ENCODE data around the gene LPP. TPM values are rescaled to one million over a fixed set of nuclear protein-coding genes. Genes with fewer than 3 reads are reported as not detected.

LPP gene
- total RNA-seq, 6 experiments from 2014 or later: 84.1 to 121 (median 102) TPM

DNA sequence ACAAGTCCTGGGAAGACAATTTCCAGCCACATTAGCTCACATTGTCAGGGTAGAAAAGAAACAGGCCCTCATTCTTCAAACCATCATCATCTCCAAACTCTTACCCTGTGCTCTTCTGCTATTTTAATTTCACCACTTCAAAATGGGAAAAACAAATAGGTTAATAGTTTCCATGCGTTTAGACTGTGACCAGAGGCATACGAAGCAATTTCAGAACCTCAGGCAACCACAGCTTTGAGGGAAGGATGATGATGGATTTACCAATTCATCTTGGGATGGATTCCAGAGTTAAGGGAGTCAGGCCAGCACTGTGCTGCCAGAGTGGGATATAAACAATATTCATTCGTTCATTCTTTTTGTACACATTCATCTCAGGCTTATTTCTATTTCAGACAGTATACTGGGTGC is 710.0 kb downstream of the LPP start:
- H3K4me3 Mint-ChIP-seq: no peak overlapping the region
- peak overlapping the region; percentile 56 for H3K27ac Mint-ChIP-seq
- TF ChIP-seq, protein P1, sequence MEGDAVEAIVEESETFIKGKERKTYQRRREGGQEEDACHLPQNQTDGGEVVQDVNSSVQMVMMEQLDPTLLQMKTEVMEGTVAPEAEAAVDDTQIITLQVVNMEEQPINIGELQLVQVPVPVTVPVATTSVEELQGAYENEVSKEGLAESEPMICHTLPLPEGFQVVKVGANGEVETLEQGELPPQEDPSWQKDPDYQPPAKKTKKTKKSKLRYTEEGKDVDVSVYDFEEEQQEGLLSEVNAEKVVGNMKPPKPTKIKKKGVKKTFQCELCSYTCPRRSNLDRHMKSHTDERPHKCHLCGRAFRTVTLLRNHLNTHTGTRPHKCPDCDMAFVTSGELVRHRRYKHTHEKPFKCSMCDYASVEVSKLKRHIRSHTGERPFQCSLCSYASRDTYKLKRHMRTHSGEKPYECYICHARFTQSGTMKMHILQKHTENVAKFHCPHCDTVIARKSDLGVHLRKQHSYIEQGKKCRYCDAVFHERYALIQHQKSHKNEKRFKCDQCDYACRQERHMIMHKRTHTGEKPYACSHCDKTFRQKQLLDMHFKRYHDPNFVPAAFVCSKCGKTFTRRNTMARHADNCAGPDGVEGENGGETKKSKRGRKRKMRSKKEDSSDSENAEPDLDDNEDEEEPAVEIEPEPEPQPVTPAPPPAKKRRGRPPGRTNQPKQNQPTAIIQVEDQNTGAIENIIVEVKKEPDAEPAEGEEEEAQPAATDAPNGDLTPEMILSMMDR (IDR thresholded peaks at IDR 0.05): no peak
- peaks cover 11% of the 10 kb centered on the region; the same call in 1 of the 2 replicates for H3K36me3 Mint-ChIP-seq (ENCODE audit: low read depth)
- H3K9me3 Mint-ChIP-seq: no peaks in the 10 kb centered on the region
- DNase-seq: no peak
- H3K4me1 Mint-ChIP-seq (ENCODE audit: low read depth): peaks cover 57% of the 10 kb centered on the region
- H3K27me3 Mint-ChIP-seq (ENCODE audit: insufficient read depth): 0 out of 2 replicates have a peak, but pooled peaks cover 2% of the 10 kb centered on the region

DNA sequence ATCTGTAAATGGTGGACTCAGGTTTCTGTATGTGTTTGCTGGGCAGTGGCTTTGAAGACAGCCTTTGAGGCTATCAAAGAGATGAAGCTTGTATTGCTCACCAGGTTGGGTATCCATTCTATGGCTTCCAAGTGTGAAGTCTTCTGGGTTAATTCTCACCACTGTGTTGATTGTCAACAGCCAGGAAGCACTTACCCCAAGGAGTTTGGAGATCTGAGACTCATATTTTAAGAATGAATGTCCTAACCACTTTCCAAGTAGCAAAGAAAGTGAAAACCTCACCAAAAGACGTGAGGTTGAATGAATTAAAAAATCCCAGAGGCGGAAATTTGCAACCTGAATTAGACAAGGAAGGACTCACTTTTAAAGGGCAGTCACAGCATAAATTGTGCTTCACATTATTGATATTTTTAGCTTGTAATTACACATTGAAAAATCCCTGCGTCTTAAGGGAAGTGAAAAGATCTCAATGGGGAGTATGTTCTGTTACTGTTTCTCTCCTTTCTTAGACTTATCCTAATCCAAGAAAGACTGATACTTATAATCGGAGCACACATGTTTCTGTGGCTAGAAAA is 713.8 kb downstream of the LPP start:
- Mint-ChIP-seq H3K4me3 (no peak overlapping the region), H3K27ac (no peak overlapping the region)

DNA sequence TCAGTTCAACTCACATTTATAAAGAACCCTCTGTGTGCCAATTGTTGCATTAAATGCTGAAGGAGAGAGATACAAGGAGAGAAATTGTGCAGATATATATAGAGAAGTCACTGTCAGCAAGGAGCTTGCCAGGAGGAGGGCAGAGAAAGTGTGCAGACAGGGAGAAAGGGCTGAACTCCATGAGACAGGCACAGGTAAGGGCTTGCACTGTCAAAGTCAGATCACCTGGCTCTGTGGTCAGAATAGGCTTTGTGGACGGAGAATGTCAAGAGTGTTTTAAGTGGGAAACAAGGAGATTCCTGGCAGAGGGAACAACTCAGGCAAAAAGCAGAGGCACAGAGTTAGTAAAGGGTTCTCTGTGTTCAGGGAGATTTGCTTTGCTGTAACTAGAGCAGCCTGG is 714.8 kb downstream of the LPP start:
- TF ChIP-seq, protein P1 (IDR thresholded peaks at IDR 0.05): no peak
- H3K36me3 Mint-ChIP-seq (ENCODE audit: low read depth): peaks cover 30% of the 10 kb centered on the region
- no peaks in the 10 kb centered on the region for H3K9me3 Mint-ChIP-seq
- H3K4me1 Mint-ChIP-seq (ENCODE audit: low read depth): peaks cover 27% of the 10 kb centered on the region
- H3K27ac Mint-ChIP-seq: no peak overlapping the region
- DNase-seq: no peak
- no peak overlapping the region for H3K4me3 Mint-ChIP-seq
- H3K27me3 Mint-ChIP-seq (ENCODE audit: insufficient read depth): 0 out of 2 replicates have a peak, but pooled peaks cover 2% of the 10 kb centered on the region

More for the DNA sequence above, 713.8 kb downstream of the LPP start:
- Mint-ChIP-seq H3K27me3 (ENCODE audit: insufficient read depth) (0 out of 2 replicates have a peak, but pooled peaks cover 2% of the 10 kb centered on the region), H3K4me1 (ENCODE audit: low read depth) (peaks cover 37% of the 10 kb centered on the region), H3K9me3 (no peaks in the 10 kb centered on the region), H3K36me3 (ENCODE audit: low read depth) (peaks cover 22% of the 10 kb centered on the region; the same call in 1 of the 2 replicates)
- TF ChIP-seq, protein P1 (IDR thresholded peaks at IDR 0.05): no peak
- DNase-seq: no peak

DNA sequence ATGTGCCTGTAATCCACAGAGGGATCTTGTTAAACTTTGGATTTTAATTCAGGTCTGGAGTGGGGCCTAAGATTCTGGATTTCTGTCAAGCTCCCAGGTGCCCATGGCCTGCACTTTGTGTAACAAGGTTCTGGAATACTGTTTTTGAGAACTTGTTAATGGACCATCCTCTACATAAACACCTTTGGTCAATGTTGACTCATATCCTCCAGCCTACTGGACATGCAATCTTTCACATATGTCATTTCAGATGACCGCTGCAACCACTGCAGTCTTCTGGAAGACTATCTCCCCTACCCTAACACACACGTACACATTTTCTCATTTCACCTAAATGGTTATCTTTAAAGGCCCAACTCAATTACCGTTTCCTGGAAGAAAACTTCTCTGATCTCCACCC is 715.7 kb downstream of the LPP start:
- Mint-ChIP-seq H3K9me3 (no peaks in the 10 kb centered on the region), H3K27ac (no peak overlapping the region), H3K36me3 (ENCODE audit: low read depth) (peaks cover 38% of the 10 kb centered on the region), H3K27me3 (ENCODE audit: insufficient read depth) (0 out of 2 replicates have a peak, but pooled peaks cover 2% of the 10 kb centered on the region), H3K4me3 (no peak overlapping the region), H3K4me1 (ENCODE audit: low read depth) (peaks cover 19% of the 10 kb centered on the region)
- no peak for DNase-seq
- TF ChIP-seq, protein P1 (IDR thresholded peaks at IDR 0.05): no peak

DNA sequence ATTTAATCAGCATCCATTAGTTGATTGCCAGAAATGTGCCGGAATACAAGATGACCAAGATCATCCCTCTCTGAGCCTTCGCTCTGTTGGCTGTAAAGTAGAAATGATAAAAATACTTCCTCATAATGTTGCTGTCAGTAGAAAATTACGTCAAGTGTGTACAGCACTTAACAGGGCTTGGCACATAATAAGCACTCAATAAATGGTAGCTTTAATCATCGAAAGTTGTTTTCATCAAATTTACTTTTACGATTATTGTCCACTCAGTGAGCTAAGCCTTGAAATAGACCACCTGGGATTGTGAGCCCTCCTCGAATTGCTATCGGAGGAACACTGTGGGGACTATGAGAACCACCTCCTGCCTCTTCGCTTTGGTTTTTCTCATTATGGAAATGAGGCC is 716.5 kb downstream of the LPP start:
- H3K4me3 Mint-ChIP-seq: no peak overlapping the region
- H3K4me1 Mint-ChIP-seq (ENCODE audit: low read depth): peaks cover 19% of the 10 kb centered on the region
- H3K36me3 Mint-ChIP-seq (ENCODE audit: low read depth): peaks cover 46% of the 10 kb centered on the region
- H3K27me3 Mint-ChIP-seq (ENCODE audit: insufficient read depth): 0 out of 2 replicates have a peak, but pooled peaks cover 2% of the 10 kb centered on the region
- DNase-seq: no peak
- TF ChIP-seq, protein P1 (IDR thresholded peaks at IDR 0.05): no peak
- no peaks in the 10 kb centered on the region for H3K9me3 Mint-ChIP-seq
- H3K27ac Mint-ChIP-seq: no peak overlapping the region

All from HFFc6 (cell line).